Measurements from ENCODE around the gene ZSWIM6. TPM values are rescaled to one million over a fixed set of nuclear protein-coding genes. Genes with fewer than 3 reads are reported as not detected.

ZSWIM6 gene
- total RNA-seq, 1 experiment from 2014 or later = 10.8 TPM

GRCh38 chr5:61587125-61587524 is 255.1 kb downstream of the ZSWIM6 start:
- no peaks in the 10 kb centered on the region for H3K36me3 ChIP-seq (ENCODE audit: control insufficient read depth, insufficient read depth, low read length)
- DNase-seq (ENCODE audit: low read depth, low spot score) = no peak
- intact Hi-C loops (cut with micrococcal nuclease; ENCODE audit: unreplicated experiment) = no loop called here
- ChIA-PET POLR2A (interaction anchor here (0.6 kb wide), 1 partner anchor 431 kb away, joined by 12 read pairs; no protein-coding TSS in a partner anchor), CTCF (no interaction called here)
- in situ Hi-C loops (cut with HindIII; ENCODE audit: low pct_unique_long_range_greater_than_20kb, low sequenced_read_pairs) = no loop called here
- TF ChIP-seq, protein P1, sequence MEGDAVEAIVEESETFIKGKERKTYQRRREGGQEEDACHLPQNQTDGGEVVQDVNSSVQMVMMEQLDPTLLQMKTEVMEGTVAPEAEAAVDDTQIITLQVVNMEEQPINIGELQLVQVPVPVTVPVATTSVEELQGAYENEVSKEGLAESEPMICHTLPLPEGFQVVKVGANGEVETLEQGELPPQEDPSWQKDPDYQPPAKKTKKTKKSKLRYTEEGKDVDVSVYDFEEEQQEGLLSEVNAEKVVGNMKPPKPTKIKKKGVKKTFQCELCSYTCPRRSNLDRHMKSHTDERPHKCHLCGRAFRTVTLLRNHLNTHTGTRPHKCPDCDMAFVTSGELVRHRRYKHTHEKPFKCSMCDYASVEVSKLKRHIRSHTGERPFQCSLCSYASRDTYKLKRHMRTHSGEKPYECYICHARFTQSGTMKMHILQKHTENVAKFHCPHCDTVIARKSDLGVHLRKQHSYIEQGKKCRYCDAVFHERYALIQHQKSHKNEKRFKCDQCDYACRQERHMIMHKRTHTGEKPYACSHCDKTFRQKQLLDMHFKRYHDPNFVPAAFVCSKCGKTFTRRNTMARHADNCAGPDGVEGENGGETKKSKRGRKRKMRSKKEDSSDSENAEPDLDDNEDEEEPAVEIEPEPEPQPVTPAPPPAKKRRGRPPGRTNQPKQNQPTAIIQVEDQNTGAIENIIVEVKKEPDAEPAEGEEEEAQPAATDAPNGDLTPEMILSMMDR (IDR thresholded peaks at IDR 0.05) = no peak
- TF ChIP-seq, protein P2, sequence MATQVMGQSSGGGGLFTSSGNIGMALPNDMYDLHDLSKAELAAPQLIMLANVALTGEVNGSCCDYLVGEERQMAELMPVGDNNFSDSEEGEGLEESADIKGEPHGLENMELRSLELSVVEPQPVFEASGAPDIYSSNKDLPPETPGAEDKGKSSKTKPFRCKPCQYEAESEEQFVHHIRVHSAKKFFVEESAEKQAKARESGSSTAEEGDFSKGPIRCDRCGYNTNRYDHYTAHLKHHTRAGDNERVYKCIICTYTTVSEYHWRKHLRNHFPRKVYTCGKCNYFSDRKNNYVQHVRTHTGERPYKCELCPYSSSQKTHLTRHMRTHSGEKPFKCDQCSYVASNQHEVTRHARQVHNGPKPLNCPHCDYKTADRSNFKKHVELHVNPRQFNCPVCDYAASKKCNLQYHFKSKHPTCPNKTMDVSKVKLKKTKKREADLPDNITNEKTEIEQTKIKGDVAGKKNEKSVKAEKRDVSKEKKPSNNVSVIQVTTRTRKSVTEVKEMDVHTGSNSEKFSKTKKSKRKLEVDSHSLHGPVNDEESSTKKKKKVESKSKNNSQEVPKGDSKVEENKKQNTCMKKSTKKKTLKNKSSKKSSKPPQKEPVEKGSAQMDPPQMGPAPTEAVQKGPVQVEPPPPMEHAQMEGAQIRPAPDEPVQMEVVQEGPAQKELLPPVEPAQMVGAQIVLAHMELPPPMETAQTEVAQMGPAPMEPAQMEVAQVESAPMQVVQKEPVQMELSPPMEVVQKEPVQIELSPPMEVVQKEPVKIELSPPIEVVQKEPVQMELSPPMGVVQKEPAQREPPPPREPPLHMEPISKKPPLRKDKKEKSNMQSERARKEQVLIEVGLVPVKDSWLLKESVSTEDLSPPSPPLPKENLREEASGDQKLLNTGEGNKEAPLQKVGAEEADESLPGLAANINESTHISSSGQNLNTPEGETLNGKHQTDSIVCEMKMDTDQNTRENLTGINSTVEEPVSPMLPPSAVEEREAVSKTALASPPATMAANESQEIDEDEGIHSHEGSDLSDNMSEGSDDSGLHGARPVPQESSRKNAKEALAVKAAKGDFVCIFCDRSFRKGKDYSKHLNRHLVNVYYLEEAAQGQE (IDR thresholded peaks at IDR 0.05; ENCODE audit: insufficient read depth in 1 of 2, low read depth in 2 of 2, low read length in 1 of 2) = no peak
- no peak for TF ChIP-seq SIN3A (IDR thresholded peaks at IDR 0.05; ENCODE audit: borderline replicate concordance, insufficient read depth, low read depth, low read length)
- TF ChIP-seq POLR2AphosphoS5 (IDR thresholded peaks at IDR 0.05; ENCODE audit: low read depth, low read length) = no peak
- TF ChIP-seq TCF7L2 (IDR thresholded peaks at IDR 0.05; ENCODE audit: low read depth, low read length) = no peak
- no peaks in the 10 kb centered on the region for H3K4me1 ChIP-seq (ENCODE audit: control insufficient read depth, insufficient read depth, low read length)
- H3K9me3 ChIP-seq (ENCODE audit: control insufficient read depth, insufficient read depth, low read depth, low read length) = no peaks in the 10 kb centered on the region
- ATAC-seq = no peak
- H3K4me3 ChIP-seq (ENCODE audit: low read depth in 2 of 2, low read length in 2 of 2) = no peak overlapping the region
- BruUV-seq (replicated peaks) = no TSS peak
- peaks cover 9% of the 10 kb centered on the region; the same call in 1 of the 2 replicates for H3K27me3 ChIP-seq (ENCODE audit: control insufficient read depth, insufficient read depth, low read length)
- no peak overlapping the region for H3K27ac ChIP-seq (ENCODE audit: low read length)

GRCh38 chr5:61588216-61588615 is 256.2 kb downstream of the ZSWIM6 start:
- no peak for ATAC-seq
- Histone ChIP-seq H3K27ac (ENCODE audit: low read length) (no peak overlapping the region), H3K9me3 (ENCODE audit: control insufficient read depth, insufficient read depth, low read depth, low read length) (no peaks in the 10 kb centered on the region), H3K4me3 (ENCODE audit: low read depth in 2 of 2, low read length in 2 of 2) (no peak overlapping the region), H3K4me1 (ENCODE audit: control insufficient read depth, insufficient read depth, low read length) (no peaks in the 10 kb centered on the region), H3K27me3 (ENCODE audit: control insufficient read depth, insufficient read depth, low read length) (peaks cover 8% of the 10 kb centered on the region; the same call in 1 of the 2 replicates), H3K36me3 (ENCODE audit: control insufficient read depth, insufficient read depth, low read length) (no peaks in the 10 kb centered on the region)
- no peak for DNase-seq (ENCODE audit: low read depth, low spot score)
- in situ Hi-C loops (cut with HindIII; ENCODE audit: low pct_unique_long_range_greater_than_20kb, low sequenced_read_pairs) (no loop called here), intact Hi-C loops (cut with micrococcal nuclease; ENCODE audit: unreplicated experiment) (no loop called here)
- TF ChIP-seq, protein P1 (IDR thresholded peaks at IDR 0.05) = no peak
- TF ChIP-seq POLR2AphosphoS5 (IDR thresholded peaks at IDR 0.05; ENCODE audit: low read depth, low read length) = no peak
- TF ChIP-seq, protein P2 (IDR thresholded peaks at IDR 0.05; ENCODE audit: insufficient read depth in 1 of 2, low read depth in 2 of 2, low read length in 1 of 2) = no peak
- TF ChIP-seq SIN3A (IDR thresholded peaks at IDR 0.05; ENCODE audit: borderline replicate concordance, insufficient read depth, low read depth, low read length) = no peak
- no peak for TF ChIP-seq TCF7L2 (IDR thresholded peaks at IDR 0.05; ENCODE audit: low read depth, low read length)
- ChIA-PET CTCF (no interaction called here), POLR2A (interaction anchor here (0.6 kb wide), 1 partner anchor 9 kb away, joined by 7 read pairs; no protein-coding TSS in a partner anchor)
- no TSS peak for BruUV-seq (replicated peaks)
